Measurements from ENCODE around the gene TTLL4.

TTLL4 gene

DNA sequence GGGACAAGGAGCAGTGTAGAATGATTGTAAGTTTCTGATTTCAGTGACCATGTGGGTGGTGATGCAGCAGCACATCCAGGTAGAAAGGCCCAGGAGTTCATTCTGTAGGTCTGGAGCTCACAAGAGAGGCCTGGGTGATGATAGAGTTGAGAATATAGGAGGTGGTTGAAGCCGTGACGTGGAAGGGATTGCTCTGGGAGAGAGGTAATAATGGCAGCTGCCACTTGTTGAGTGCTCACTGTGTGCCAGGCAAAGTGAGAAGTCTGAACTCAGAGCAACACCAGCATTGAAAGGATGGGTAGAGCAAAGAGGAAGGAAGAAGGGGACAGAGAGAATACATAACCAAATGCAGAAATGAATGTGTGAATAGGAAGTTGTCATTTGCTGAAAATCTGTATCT lies 3.3 kb downstream of the TTLL4 start:
- no peak for DNase-seq

DNA sequence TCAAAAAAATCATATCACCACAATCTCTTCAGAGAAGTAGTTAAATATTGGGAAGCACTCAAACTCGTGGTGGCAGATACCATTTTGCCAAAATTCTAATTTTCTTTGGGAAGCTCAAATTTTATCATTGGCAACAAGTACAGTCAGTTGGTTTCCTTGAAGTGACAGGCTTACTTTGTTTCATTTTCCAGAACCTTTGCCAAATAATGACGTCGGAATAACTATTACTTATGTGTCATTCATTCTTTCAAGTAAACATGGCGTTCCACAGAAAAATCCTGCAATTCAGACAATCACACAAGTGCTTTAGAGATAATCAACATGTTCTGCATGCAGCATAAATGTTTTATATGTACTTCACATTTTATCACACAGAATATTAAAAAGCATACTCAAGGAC lies 5.4 kb downstream of the TTLL4 start:
- DNase-seq = no peak

DNA sequence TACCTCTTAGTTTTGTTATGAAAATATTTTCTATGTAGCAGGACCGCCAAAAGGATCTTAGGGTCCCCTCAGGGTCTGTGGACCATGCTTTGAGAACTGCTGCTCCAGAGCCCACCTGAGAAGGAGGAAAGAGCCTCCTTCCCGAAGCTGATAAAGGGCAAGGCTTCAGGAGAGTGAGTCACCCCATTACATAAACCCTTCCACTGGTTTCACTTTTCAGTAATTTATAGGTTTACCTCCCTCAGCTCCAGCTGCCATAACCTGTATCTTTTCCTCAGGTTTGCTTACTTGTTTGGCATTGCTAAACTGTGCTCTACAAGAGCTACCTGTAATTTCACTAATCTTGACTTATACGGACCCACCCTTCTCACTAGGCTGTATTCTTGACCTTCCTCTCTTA lies 6.6 kb downstream of the TTLL4 start:
- DNase-seq = no peak

DNA sequence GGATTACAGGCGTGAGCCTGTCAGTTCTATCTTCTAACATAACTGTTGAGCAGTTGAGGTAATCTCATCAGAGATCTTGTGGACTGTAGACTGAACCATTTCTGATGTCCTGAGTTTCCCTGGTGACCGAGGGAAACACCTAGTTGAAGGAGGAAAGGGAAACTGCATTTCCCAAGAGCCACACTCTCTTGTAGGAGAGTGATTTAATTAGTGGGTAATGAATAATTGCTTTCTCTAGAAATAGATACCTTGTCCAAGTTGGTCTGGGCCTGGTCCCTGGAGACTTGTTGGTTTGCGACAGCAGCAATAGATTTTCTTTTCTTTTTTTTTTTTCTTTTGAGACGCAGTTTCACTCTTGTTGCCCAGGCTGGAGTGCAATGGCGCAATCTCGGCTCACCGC lies 7.4 kb downstream of the TTLL4 start:
- no peak for DNase-seq

DNA sequence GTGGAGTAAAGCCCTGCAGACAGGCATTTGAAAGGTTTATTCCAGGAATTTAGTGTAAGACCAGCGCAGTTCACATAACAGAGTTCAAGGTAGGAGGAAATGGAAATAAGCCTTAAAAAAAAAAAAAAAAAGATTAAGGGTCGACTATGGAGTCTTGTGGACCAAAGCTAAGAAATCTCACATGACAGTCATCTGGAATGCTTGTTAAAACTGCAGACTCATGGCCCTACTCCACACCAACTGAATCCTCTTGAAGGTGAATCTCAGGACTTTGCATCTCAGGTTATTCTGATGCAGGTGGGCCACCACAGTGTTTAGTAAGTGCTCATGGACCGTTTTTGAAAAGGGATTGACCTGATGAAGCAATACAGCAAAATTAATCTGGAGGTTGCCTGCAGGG lies 8.8 kb downstream of the TTLL4 start:
- DNase-seq = no peak

DNA sequence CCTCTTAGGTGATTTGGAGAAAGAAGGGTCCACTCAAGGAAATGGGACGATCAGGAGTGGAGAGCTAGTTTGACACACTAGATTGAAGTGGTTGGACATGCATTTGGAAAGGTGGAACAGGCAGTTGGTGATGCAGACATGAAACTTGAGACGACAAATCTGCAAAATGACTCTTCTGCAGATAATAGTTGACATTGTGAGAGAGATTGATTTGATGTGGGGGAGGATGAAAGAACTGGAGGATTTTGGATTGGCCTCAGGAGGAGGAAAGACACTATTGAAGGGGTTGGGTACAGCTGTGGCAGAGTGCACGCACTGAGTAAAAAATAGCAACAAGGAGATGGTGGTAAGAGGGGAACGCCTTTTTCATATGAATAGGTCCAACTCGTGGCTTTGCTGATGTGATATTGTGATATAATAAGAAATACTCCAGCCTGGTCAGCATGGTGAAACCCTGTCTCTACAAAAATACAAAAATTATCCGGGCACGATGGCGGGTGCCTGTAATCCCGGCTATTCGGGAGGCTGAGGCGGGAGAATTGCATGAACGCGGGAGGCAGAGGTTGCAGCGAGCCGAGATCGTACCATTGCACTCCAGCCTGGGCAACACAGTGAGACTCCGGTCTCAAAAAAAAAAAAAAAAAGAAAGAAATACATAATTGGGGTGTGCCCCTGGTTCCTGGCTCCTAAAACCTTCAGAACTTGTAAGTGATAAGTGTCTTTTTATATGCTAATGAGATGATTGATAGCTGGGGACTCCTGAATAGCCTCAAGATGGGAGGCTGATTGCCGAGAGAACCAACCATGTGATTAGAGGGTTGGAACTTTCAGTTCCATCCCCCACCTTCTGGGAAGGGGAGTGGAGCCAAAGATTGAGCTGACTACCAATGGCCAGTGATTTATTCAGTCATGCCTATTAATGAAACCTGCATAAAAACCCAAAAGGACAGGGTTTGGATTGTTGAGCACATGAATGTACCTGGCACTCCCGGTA lies 9.7 kb downstream of the TTLL4 start:
- DNase-seq = no peak

DNA sequence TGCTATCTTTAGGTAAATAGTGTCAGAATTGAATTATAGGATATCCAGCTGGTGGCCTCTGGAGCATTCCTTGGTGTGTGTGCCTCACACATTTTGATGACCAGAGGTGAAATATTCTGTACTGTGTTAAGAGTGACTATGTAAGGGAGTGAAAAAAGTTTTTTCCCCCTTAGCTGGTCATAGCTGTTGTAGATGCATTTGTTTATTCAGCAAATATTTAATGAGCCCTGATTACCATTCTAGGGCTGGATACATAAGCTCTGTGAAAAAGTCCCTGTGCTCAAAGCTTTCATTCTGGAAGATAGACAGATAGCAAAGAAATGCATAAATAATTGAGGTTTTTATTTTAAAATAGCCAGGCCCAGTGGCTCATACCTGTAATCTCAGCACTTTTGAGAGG lies 10.9 kb downstream of the TTLL4 start:
- DNase-seq = no peak

DNA sequence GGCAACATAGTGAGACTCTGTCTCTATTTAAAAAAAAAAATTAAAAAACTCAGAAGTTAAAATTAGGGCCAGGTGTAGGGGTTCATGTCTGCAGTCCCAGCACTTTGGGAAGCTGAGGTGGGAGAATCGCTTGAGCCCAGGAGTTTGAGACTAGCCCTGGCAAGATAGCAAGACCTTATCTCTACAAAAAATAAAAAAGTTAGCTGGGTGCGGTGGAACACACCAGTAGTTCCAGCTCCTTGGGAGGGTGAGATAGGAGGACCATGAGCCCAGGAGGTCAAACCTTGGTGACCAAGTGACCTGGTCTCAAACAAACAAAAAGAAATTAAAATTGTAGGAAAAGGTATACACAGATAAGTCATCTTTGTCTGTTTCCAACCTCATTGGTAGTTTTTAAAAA lies 11.3 kb downstream of the TTLL4 start:
- no peak for DNase-seq

DNA sequence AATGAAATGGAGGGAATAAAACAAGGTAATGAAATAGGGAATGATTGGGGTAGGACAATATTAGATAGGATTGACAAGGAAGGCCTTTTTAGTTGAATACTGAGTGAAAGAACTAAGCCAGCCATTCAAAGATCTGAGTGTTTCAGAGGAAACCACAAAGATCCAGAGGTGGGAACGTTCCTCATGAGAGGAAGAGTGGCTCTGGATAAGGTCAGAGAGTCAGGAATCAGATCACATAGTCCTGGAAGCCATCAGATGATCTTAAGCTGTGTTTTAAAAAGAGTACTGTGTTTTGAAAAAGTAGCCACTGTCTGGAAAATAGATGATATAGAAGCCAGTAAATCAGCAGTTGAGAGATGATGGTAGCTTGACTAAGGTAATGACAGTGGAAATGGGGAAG lies 11.8 kb downstream of the TTLL4 start:
- DNase-seq = no peak

DNA sequence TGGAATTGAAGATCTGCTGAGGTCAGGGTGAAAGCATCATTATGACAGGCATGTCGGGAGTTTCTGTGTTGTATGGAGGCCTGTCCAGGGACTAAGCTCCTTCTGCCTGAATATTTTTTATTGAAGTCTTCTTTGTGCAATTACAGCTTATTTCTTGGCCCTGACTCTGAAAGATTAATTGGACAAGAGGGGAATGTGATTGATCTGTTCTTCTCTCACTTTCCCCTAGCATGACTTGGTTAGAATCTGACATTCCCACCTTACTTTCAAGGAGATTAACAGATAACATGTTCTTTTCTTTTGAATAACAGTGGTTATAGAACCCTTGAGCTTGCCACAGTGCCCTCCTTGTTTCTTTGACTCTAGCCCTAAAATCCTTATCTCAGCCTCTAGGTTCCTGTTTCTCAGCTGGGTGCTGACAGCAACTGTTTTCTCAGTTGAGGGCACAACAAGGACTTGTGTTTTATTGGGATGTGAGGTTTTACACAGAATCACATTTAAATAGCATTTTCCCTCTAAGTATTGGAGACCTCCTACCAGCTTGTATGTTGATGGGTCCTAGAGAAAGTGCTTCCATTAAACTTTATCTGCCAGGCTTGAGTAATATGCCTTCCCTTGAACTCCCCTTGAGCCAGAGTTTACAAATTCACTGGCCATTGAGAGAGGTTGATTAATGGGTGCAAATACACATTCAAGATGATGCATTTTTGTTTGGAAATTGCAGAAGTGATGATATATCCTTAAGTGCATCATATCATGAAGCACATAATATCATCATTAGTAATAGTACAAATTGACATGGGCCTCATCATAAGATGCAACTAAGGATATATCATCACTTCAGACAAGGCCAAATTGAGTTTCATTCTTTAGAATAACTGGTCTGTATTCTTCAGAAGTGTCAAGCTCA lies 12.5 kb downstream of the TTLL4 start:
- no peak for DNase-seq

DNA sequence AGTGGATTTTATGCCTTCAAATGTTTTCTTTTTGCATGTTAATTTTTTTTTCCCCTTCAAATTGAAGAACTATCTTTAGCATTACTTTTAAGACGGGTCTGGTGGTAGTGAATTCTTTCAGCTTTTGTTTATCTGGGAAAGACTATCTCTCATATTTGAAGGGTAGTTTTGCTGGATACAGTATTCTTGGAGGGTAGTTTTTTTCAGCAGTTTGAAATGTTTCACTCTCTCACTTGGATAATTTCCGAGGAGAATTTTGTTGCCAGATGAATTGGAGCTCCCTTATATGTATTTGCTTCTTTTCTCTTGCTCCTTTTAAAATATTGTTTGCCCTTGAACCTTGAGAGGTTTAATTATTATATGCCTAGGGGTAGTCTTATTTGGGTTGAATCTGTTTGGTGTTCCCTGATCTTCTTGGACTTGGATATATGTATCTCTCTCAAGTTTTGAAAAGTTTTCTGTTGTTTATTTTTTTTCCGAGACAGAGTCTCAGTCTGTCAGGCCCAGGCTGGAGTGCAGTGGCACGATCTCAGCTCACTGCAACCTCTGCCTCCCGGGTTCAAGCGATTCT lies 15.5 kb downstream of the TTLL4 start:
- DNase-seq = no peak

DNA sequence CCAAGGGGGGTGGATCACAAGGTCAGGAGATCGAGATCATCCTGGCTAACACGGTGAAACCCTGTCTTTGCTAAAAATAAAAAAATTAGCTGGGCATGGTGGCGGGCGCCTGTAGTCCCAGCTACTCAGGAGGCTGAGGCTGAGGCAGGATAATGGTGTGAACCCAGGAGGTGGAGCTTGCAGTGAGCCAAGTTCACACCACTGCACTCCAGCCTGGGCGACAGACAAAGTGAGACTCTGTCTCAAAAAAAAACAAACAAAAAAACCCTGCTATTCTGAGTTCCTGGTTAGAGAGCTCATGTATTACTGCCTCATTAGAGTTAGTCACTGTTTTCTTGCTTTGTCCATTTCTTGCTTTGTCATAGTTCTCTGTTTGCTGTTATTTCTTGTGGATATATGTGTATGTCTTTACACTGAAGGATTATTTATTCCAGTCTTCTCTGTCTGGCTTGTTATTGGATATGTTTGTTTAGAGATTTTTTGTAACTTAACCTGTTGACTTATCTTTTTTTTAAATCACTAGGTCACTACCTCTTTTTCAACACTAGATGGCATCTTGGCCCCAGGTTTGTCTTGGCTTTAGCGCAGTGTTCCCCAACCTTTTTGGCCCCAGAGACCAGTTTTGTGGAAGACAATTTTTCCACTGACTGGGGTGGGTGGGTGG lies 17.0 kb downstream of the TTLL4 start:
- no peak for DNase-seq

DNA sequence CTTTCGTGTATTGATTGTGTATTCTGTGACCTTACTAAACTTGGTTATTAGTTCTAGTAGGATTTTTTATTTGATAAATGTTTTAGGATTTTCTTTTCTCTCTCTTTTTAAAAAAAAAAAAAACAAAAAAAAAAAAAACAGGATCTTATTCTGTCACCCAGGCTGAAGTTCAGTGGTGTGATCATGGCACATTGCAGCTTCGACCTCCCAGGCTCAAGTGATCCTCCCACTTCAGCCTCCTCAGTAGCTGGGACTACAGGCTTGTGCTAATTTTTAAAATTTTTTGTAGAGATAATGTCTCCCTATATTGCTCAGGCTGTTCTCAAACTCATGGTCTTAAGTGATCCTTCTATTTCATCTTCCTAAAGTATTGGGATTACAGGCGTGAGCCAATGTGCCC lies 19.0 kb downstream of the TTLL4 start:
- DNase-seq = no peak

DNA sequence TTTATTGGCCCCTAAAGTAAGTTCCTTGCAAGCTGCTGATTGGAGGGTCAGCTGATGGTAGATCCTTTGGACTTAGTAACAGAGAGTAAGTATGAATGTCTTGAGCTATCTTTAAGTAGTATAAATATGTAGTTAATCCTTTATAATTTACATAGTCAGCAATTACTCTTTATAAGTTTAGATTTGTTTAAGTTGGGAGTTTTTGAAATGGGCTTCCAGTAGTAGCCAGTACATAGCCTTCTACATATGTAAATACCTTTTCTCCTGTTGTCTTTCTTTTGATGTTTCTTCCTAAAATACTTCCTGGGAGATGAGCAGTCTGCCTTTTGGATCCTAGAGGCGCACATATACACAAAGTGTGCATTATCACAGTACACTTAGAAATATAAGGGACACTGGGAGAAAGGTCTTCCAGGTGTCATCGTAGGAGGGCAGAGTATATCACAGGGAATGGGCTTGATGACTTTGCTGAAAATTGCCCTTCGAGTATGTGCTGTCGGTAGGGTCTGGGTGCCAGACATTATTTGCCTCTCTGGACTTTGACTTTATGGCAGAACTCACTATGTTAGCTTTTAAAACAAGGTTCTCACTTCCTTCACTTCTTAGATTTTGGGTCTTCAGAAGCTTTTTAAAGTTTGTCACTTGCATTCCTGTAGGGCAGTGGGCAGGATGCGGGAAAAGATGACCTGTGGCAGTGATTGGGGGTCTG lies 21.6 kb downstream of the TTLL4 start:
- no peak for DNase-seq

DNA sequence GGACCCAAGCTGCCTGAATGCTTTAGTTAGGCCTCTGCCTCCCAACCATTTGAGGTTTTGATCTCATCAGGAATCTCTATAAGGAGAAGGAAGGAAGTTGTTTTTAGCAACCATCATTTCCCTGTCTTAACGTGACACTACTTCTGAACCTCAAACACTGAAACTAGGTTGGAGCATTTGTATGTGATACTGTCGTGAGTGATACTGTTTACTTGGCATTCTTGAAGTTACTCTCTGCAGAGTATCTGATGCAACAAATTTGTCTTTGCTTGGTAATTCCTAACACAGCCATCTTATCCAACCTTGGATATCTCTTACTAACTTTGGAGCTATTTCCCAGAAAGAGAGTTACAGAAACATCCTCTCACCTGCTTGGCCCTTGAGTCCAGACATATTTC lies 22.1 kb downstream of the TTLL4 start:
- no peak for DNase-seq

DNA sequence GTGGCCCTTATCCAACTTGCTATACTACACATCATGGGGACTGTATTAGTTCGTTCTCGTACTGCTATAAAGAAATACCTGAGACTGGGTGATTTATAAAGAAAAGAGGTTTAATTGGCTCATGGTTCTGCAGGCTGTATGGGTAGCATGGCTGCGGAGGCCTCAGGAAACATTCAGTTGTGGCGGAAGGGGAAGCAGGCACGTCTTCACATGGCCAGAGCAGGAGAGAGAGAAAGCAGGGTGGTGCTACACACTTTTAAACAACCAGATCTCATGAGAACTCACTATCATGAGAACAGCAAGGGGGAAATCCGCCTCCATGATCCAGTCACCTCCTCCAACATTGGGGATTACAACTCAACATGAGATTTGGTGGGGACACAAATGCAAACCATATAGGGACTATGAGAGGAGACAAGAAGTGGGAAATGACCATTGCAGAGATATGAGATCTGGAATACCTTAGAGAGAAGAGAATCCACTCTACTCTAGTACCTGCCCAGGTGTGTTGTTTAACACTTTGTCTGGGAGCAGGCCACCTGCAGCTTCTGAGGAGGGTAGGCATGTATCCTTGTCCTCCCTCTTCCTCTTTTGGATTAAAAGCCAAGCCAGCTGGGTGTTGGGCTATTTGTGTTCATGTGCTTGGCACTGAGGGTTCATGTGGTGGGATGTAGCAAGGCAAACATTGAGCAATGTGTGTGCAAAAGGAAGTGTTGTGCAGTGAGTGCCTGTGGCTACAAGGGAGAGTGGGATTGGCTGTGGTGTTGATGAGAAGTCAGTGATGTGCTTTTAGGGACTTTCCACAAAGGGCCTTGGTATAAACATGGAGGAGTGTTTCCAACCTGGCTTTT lies 22.8 kb downstream of the TTLL4 start:
- no peak for DNase-seq

DNA sequence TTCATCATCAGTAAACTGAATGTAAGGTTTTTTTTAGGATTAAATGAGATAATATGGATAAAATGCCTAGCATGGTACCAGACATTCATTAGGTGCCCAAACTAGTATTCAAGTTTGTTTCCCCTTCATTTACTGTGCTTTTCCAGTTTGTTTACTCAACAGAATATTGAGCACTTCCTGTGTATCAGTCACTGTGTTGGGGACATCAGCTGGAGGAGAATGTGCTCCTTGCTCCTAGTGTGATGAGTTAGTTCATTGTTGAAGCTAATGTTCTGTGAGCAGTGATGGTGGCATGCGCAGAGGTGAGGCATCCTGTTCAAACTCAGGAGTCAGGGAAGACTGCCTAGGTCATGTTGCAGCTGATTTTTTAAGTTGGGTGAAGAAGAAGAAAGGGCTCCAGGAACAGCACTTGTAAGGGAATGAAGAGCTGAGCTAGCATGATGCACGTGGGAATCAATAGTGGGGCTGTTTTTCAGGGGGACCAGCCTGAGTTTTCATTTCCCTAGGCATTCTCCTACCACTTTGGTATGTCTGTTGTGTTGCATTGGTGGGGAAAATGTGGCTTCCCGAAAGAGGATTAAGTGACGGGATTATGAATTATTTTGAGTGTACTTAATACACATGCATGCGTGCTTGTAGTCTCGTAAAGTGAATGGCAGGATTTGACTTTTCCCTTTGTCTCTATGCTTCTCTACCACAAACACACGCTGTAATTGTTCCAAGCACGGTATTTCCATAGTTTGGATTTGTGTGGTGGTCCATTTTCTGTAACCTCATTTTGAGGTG lies 23.7 kb downstream of the TTLL4 start:
- DNase-seq = no peak

DNA sequence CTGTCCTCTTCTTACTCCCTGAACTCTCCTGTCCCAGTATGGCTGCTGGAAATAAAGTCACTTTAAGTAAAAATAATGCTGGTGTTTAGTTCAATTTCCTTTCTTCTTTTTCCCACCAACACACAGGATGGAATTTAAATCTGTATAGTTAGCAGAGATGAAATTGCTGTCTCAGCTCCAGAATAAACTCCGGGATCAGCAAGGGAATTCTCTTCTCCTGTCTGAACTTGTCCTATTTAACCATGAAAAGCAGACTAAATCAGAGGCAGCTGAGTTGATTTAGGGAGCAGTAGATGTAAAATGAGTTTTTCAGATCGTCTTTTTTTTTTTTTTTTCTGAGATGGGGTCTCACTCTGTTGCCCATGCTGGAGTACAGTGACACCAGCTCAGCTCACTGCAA lies 25.9 kb downstream of the TTLL4 start:
- DNase-seq = no peak

DNA sequence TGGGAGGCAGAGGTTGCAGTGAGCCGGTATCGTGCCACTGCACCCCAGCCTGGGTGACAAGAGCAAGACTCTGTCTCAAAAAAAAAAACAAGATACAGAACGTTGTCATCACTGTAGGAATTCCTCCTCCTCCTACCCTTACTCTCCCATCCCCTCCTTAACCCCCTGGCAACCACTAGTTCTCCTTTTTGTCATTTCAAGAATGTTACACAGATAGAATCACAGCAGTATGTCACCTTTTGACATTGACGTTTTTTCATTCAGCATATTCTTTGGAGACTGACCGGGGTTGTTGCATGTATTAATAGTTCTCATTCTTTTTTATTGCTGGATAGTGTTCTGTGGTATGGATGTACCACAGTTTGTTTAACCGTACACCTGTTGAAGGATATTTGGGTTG lies 32.4 kb downstream of the TTLL4 start:
- DNase-seq = no peak

DNA sequence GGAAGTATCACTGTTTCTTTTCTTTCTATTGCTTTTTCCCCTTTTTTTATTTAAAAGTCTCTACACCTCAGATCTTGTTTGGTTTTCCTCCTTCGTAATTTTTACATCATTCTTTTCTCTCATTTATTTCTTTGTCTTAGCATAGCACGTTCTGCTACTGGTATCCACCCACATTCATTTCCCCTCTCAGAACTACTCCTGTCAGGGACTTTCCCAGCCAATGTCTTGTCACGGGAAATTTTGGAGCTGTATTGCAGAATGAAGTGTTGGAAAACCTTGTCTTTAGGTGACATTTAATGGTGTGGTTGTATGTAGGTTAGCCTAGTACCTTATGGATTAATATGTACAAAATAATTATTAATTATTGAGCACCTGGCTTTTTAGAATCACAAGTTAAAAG lies 34.0 kb downstream of the TTLL4 start:
- DNase-seq = no peak

All from right forelimb (tissue), 1 donor.